Naive thymus-derived CD8-positive, alpha-beta T cell (primary cell): ENCODE measurements around the gene JARID2. TPM values are rescaled to one million over a fixed set of nuclear protein-coding genes. Genes with fewer than 3 reads are reported as not detected.

ENCODE experiments used
- ATAC-seq, 2 donors: fragments of 150-1000 bp; cut with Tn5 transposase in 1 of 2; sonication (Bioruptor Pico), chemical (Tn5 transposase) in 1 of 2; 1 replicate in 1 of 2; 2 replicates in 1 of 2; pipeline ENCODE4 v1.10.0; 2021; ENCODE audit warnings: mild to moderate bottlenecking in 2 of 2, moderate library complexity in 2 of 2
- POLR2A ChIA-PET: fragments of 350-600 bp; sonication (Branson Sonifier 250); formaldehyde crosslinking; loops from one replicate; lab custom pipeline; 2021; ENCODE audit warnings: antibody characterized with exemption; lab: Charles Lee
- DNase-seq, 10 donors: peaks; one replicate each; pipeline versions ENCODE4 v3.0.0 to v3.0.0-alpha.2; 2020 to 2022
- H3K27ac Mint-ChIP-seq, 10 donors: one replicate each; pipeline ENCODE4 v1.8.0; 2020 to 2022; ENCODE audit warnings: mild to moderate bottlenecking in 10 of 10, mixed read lengths in 10 of 10, moderate library complexity in 4 of 10, inconsistent platforms in 1 of 10
- H3K27me3 Mint-ChIP-seq, 5 donors: one replicate each; pipeline ENCODE4 v1.8.0; 2021 to 2022; ENCODE audit warnings: mixed read lengths in 5 of 5
- H3K36me3 Mint-ChIP-seq, 3 donors: one replicate each; pipeline ENCODE4 v1.8.0; 2020 to 2022; ENCODE audit warnings: mixed read lengths in 3 of 3, mild to moderate bottlenecking in 2 of 3, inconsistent platforms in 1 of 3
- H3K4me1 Mint-ChIP-seq, 4 donors: one replicate each; pipeline ENCODE4 v1.8.0; 2021 to 2022; ENCODE audit warnings: mixed read lengths in 4 of 4
- H3K4me3 Mint-ChIP-seq, 10 donors: one replicate each; pipeline ENCODE4 v1.8.0; 2020 to 2022; ENCODE audit warnings: mild to moderate bottlenecking in 10 of 10, mixed read lengths in 10 of 10, moderate library complexity in 6 of 10, inconsistent platforms in 1 of 10
- H3K9me3 Mint-ChIP-seq, 9 donors: one replicate each; pipeline ENCODE4 v1.8.0; 2020 to 2022; ENCODE audit warnings: mixed read lengths in 9 of 9, mild to moderate bottlenecking in 3 of 9, inconsistent platforms in 1 of 9, moderate library complexity in 1 of 9
- polyA plus RNA-seq, 3 donors: library from polyadenylated mRNA; unstranded; fragments of 300-500 nt; fragmentation: Illumina TruSeq; gene quantifications; one replicate each; pipeline ENCODE4 v1.2.3, GENCODE V29; 2021
- total RNA-seq, 8 experiments: library from RNA in 2 of 8; stranded (reverse) in 2 of 8; gene quantifications; one replicate each; pipeline ENCODE4 v1.2.3 and lab custom pipeline; 2021 to 2026

Gene JARID2
- total and polyA plus RNA-seq, 5 experiments from 2014 or later = 7.6 to 23.5 (median 11.8) TPM

DNA sequence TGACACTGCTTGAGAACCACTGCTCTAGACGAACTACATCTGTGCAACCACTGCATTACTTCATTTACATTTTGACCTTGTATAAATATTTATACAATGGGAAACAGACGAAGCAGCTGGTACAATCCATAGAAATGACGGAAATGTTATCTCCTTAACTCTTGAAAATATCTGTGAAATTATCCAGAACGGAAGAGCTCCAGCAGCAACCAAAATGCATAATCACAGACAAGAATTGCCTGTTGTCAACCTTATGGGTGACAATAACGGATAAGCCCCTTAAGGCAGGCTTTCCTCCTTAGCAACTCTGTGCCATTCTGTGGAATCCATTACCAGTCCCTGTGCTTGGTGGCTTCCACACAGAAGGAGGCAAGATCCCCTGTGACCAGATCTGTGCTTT is 301.5 kb downstream of the JARID2 start:
- no peaks in the 10 kb centered on the region for H3K27me3 Mint-ChIP-seq
- peaks cover 4 to 31% (median 23%) of the 10 kb centered on the region in 4 donors for H3K4me1 Mint-ChIP-seq
- H3K9me3 Mint-ChIP-seq = peaks cover 0 to 8% (median 4%) of the 10 kb centered on the region in 9 donors
- no peak for DNase-seq
- no peak overlapping the region for H3K27ac Mint-ChIP-seq
- no peak overlapping the region for H3K4me3 Mint-ChIP-seq
- no peak for ATAC-seq
- peaks cover 0 to 25% (median 0%) of the 10 kb centered on the region in 3 donors for H3K36me3 Mint-ChIP-seq
- POLR2A ChIA-PET = no interaction called here

DNA sequence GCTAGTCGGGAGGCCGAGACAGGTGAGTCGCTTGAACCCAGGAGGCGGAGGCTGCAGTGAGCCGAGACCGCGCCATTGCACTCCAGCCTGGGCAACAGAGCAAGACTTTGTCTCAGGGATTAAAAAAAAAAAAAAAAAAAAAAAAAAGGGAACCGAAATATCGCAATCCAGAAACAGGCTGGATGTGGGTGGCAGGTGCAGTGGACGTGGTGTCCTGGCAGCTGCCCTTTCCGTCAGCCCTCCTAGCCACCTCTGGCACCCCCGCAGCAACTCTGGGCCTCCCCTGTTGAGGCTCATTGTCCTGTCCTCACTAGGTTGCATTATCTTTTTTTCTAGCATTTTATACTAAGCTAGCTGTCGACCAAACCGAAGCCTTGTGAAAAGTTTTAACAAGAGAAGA is 303.5 kb downstream of the JARID2 start:
- DNase-seq = no peak
- Mint-ChIP-seq H3K27ac (no peak overlapping the region), H3K9me3 (peaks cover 0 to 8% (median 0%) of the 10 kb centered on the region in 9 donors), H3K4me3 (no peak overlapping the region), H3K36me3 (peaks cover 0 to 14% (median 0%) of the 10 kb centered on the region in 3 donors), H3K27me3 (no peaks in the 10 kb centered on the region), H3K4me1 (peaks cover 9 to 40% (median 34%) of the 10 kb centered on the region in 4 donors)
- no peak for ATAC-seq
- POLR2A ChIA-PET = interaction anchor here (0.7 kb wide), 1 partner anchor 26 kb away, joined by 5 read pairs; no protein-coding TSS in a partner anchor

DNA sequence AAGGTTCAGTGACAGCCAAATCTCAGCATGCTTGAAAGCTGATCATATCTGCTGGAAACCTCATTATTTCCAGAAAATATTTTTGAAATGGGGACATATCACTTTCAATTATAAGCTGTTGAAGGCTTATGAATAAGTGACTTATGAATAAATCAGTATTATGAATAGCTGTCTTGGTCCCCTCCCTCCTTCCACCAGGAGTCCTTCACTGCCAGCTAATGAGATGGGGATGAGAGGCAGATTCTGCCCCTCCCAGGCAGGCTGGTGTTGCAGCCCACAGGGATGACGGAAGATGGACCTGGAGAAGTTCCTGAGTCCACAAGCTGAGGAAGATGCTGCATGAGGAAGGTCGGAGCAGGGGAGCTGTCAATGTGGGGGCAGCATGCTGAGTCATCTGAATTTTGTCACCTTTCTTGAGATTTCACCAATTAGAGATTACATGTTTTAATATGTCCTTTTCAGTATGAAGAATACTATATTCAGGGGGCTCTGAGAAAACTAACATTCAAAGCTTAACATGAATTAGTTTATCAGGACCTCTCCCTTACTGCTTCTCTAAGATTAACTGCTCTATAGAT is 304.8 kb downstream of the JARID2 start:
- no peak for DNase-seq
- Mint-ChIP-seq H3K36me3 (peaks cover 0 to 6% (median 0%) of the 10 kb centered on the region in 3 donors), H3K27ac (peak overlapping the region in 4 of 10 donors; percentile 19 to 83 (median 53)), H3K4me3 (no peak overlapping the region), H3K9me3 (no peaks in the 10 kb centered on the region), H3K27me3 (no peaks in the 10 kb centered on the region), H3K4me1 (peaks cover 15 to 48% (median 44%) of the 10 kb centered on the region in 4 donors)
- POLR2A ChIA-PET = no interaction called here
- no peak for ATAC-seq

DNA sequence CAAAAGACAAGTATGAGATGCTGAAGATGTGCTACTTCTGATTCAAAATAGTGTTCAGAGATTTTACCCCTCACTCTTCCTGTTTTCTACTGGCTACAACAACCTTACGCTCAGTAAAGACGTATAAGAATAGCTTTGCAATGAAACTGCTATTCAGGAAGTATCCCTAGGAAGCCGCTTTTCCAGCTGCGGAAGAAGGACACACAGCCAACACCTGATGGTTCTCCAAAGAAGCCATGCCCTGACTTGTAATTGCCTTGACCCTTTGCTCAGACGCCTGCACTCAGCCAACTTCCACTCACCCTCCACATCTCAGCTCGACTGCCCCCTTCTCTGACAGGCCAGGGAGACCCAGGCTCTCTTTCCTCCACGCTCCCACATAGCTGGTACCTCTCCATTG is 305.4 kb downstream of the JARID2 start:
- DNase-seq = no peak
- POLR2A ChIA-PET = no interaction called here
- peak overlapping the region in 8 of 10 donors; percentile 2 to 76 (median 46) for H3K27ac Mint-ChIP-seq
- no peaks in the 10 kb centered on the region for H3K27me3 Mint-ChIP-seq
- no peaks in the 10 kb centered on the region for H3K9me3 Mint-ChIP-seq
- no peak for ATAC-seq
- peaks cover 15 to 51% (median 45%) of the 10 kb centered on the region in 4 donors for H3K4me1 Mint-ChIP-seq
- peaks cover 0 to 4% (median 0%) of the 10 kb centered on the region in 3 donors for H3K36me3 Mint-ChIP-seq
- no peak overlapping the region for H3K4me3 Mint-ChIP-seq

DNA sequence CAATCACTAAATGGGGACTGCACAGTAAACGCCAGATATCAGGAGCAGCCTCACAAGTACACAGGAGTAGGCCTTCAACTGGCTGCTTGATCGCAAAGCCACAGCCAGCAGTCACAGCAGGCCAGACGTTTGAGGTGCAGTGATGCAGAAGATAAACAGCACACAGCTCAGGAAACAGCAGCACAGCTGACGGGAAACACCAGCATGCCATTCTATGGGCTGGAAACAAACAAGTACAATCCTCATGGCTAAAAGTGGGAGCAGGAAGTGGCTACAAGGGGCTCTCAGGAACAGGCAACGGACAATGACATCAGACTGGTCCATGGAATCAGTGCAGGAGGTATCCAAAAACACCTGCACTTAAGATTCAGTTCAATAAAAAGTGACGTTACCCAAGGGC is 305.9 kb downstream of the JARID2 start:
- ATAC-seq (no peak), DNase-seq (peak in 1 of 10 donors; percentile 11)
- no peaks in the 10 kb centered on the region for H3K27me3 Mint-ChIP-seq
- H3K36me3 Mint-ChIP-seq = peaks cover 0 to under 1% (median 0%) of the 10 kb centered on the region in 3 donors
- peak overlapping the region in 6 of 10 donors; percentile 3 to 76 (median 50) for H3K27ac Mint-ChIP-seq
- POLR2A ChIA-PET = no interaction called here
- no peaks in the 10 kb centered on the region for H3K9me3 Mint-ChIP-seq
- peaks cover 18 to 53% (median 49%) of the 10 kb centered on the region in 4 donors for H3K4me1 Mint-ChIP-seq
- H3K4me3 Mint-ChIP-seq = peak overlapping the region in 1 of 10 donors; percentile 6

GRCh38 chr6:15553031-15553430 is 307.2 kb downstream of the JARID2 start:
- Mint-ChIP-seq H3K4me3 (no peak overlapping the region), H3K27ac (peak overlapping the region in 2 of 10 donors; percentile 36 to 78)
- POLR2A ChIA-PET = interaction anchor here (0.5 kb wide), 1 partner anchor 31 kb away, joined by 5 read pairs; no protein-coding TSS in a partner anchor

GRCh38 chr6:15553736-15554294 is 307.9 kb downstream of the JARID2 start:
- ATAC-seq = no peak
- no peaks in the 10 kb centered on the region for H3K27me3 Mint-ChIP-seq
- H3K4me1 Mint-ChIP-seq = peaks cover 17 to 54% (median 49%) of the 10 kb centered on the region in 4 donors
- no peak for DNase-seq
- H3K4me3 Mint-ChIP-seq = no peak overlapping the region
- H3K36me3 Mint-ChIP-seq = no peaks in the 10 kb centered on the region
- POLR2A ChIA-PET = interaction anchor here (0.5 kb wide), 1 partner anchor 30 kb away, joined by 5 read pairs; no protein-coding TSS in a partner anchor
- H3K27ac Mint-ChIP-seq = peak overlapping the region in 2 of 10 donors; percentile 1 to 48
- no peaks in the 10 kb centered on the region for H3K9me3 Mint-ChIP-seq

More at GRCh38 chr6:15553031-15553430, 307.2 kb downstream of the JARID2 start:
- no peaks in the 10 kb centered on the region for H3K27me3 Mint-ChIP-seq
- no peaks in the 10 kb centered on the region for H3K36me3 Mint-ChIP-seq
- no peak for DNase-seq
- H3K9me3 Mint-ChIP-seq = no peaks in the 10 kb centered on the region
- no peak for ATAC-seq
- H3K4me1 Mint-ChIP-seq = peaks cover 16 to 54% (median 50%) of the 10 kb centered on the region in 4 donors

DNA sequence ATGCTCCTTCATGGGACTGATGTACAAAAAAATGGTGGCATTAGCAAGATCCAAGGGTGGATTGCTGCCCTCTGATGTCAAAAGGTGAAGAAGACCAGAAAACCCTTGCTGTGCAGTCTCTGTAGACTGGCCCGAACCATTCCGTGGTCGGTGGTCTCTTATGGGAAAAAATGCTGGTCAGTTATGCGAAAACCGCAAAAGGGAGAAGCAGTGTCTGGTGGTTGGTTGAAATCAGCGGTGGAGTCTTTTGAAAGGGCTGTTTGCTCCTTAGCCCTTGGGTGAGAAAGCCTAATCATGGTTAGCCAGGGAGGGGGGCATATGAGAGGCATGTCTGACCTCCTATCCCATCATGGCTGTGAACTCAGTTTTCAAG is 308.8 kb downstream of the JARID2 start:
- no peaks in the 10 kb centered on the region for H3K27me3 Mint-ChIP-seq
- H3K36me3 Mint-ChIP-seq = no peaks in the 10 kb centered on the region
- ATAC-seq (no peak), DNase-seq (no peak)
- POLR2A ChIA-PET = no interaction called here
- H3K27ac Mint-ChIP-seq = no peak overlapping the region
- H3K9me3 Mint-ChIP-seq = no peaks in the 10 kb centered on the region
- peaks cover 20 to 53% (median 45%) of the 10 kb centered on the region in 4 donors for H3K4me1 Mint-ChIP-seq
- no peak overlapping the region for H3K4me3 Mint-ChIP-seq

DNA sequence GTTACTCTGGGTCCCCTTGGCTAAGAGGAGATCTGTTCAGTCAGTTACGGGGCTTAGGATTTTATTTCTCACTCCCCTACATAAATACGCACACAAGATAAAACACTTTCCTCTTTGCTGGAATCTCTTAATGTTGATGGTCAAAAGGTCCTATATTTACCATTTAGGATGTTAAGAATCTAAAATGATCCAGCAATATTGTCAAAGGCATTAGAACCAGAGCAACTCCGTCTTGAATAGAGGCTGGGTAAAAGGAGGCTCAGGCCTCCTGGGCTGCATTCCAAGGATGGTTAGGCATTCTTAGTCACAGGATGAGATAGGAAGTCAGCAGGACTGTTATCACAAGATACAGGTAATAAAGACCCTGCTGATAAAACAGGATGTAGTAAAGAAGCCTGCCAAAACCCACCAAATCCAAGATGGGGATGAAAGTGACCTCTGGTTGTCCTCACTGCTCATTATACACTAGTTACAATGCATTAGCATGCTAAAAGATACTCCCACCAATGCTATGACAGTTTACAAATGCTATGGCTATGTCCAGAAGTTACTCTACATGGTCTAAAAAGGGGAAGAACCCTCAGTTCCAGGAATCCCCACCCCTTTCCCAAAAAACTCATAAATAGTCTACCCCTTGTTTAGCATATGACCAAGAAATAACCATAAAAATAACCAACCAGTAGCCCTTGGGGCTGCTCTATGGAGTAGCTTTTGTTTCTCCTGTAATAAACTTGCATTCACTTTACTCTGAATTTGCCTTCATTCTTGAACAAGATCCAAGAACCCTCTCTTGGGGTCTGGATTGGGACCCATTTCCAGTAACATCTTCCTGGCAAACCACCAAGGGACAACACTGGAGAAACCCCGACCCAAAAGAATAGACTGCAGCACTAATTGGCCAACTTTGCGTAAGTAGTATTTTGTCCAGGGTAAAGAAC is 309.5 kb downstream of the JARID2 start:
- no peaks in the 10 kb centered on the region for H3K9me3 Mint-ChIP-seq
- no peak overlapping the region for H3K4me3 Mint-ChIP-seq
- H3K4me1 Mint-ChIP-seq = peaks cover 20 to 52% (median 42%) of the 10 kb centered on the region in 4 donors
- H3K27ac Mint-ChIP-seq = peak overlapping the region in 1 of 10 donors; percentile 30
- DNase-seq (no peak), ATAC-seq (no peak)
- POLR2A ChIA-PET = no interaction called here
- H3K36me3 Mint-ChIP-seq = no peaks in the 10 kb centered on the region
- H3K27me3 Mint-ChIP-seq = no peaks in the 10 kb centered on the region

GRCh38 chr6:15556711-15557110 is 310.8 kb downstream of the JARID2 start:
- POLR2A ChIA-PET = interaction anchor here (0.5 kb wide), 1 partner anchor 912 kb away, joined by 3 read pairs; no protein-coding TSS in a partner anchor
- H3K27ac Mint-ChIP-seq = peak overlapping the region in 3 of 10 donors; percentile 2 to 47 (median 11)

GRCh38 chr6:15557174-15557573 is 311.3 kb downstream of the JARID2 start:
- H3K27ac Mint-ChIP-seq = peak overlapping the region in 1 of 10 donors; percentile 47
- DNase-seq (no peak), ATAC-seq (no peak)
- no peaks in the 10 kb centered on the region for H3K36me3 Mint-ChIP-seq
- peaks cover 18 to 38% (median 30%) of the 10 kb centered on the region in 4 donors for H3K4me1 Mint-ChIP-seq
- no peaks in the 10 kb centered on the region for H3K9me3 Mint-ChIP-seq
- POLR2A ChIA-PET = no interaction called here
- H3K27me3 Mint-ChIP-seq = no peaks in the 10 kb centered on the region
- H3K4me3 Mint-ChIP-seq = no peak overlapping the region

More at GRCh38 chr6:15556711-15557110, 310.8 kb downstream of the JARID2 start:
- Mint-ChIP-seq H3K4me1 (peaks cover 18 to 40% (median 34%) of the 10 kb centered on the region in 4 donors), H3K27me3 (no peaks in the 10 kb centered on the region), H3K4me3 (no peak overlapping the region), H3K36me3 (no peaks in the 10 kb centered on the region), H3K9me3 (no peaks in the 10 kb centered on the region)
- DNase-seq (no peak), ATAC-seq (no peak)

DNA sequence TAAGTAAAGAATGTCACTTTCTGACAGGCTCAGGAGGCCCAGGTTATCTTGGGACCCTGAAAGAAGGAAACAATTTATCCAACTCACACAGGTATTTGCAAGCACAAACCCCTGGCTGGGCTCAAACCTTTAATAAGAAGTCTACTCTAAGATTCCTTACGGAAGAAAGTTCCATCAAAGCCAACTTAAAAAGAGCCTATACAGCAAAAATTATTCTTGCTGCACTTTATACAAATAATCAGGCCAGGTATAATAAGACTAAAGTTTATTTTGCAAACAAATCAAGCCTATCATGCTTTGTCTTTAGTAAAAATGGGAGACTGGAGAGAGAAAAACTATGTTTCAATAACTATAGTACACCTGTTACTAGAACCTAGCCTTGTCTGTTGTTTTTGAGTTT is 314.8 kb downstream of the JARID2 start:
- Mint-ChIP-seq H3K27ac (no peak overlapping the region), H3K4me1 (peaks cover 5 to 23% (median 17%) of the 10 kb centered on the region in 4 donors), H3K9me3 (no peaks in the 10 kb centered on the region), H3K27me3 (no peaks in the 10 kb centered on the region), H3K36me3 (peaks cover 0 to 4% (median 3%) of the 10 kb centered on the region in 3 donors), H3K4me3 (no peak overlapping the region)
- POLR2A ChIA-PET = no interaction called here
- no peak for DNase-seq
- ATAC-seq = no peak
